Prostate gland (tissue), 2 donors: ENCODE measurements around the gene CARD14. TPM values are rescaled to one million over a fixed set of nuclear protein-coding genes. Genes with fewer than 3 reads are reported as not detected.

Experiments used
- DNase-seq: peaks from one replicate; pipeline ENCODE4 v3.0.0-alpha.2; 2019; ENCODE audit warnings: low spot score
- H3K27ac ChIP-seq, 2 donors: fragments of 200-600 bp; sonication (generic); 2 replicates each; pipeline ENCODE4 v1.5.1; 2017 to 2019
- H3K27me3 ChIP-seq: fragments of 200-600 bp; sonication (generic); replicated peaks from 2 replicates; pipeline ENCODE4 v1.5.1; 2019; ENCODE audit not compliant: insufficient read depth
- H3K36me3 ChIP-seq, 2 donors: fragments of 200-600 bp; sonication (generic); 1 replicate in 1 of 2; 2 replicates in 1 of 2; pipeline versions ENCODE4 v1.5.1 to v1.8.1; 2017 to 2019
- H3K4me1 ChIP-seq: fragments of 200-600 bp; sonication (generic); replicated peaks from 2 replicates; pipeline ENCODE4 v1.5.1; 2019
- H3K4me3 ChIP-seq, 2 donors: fragments of 200-600 bp; sonication (generic); 2 replicates each; pipeline ENCODE4 v1.5.1; 2017 to 2019
- H3K9me3 ChIP-seq: fragments of 200-600 bp; sonication (generic); 2 replicates; pipeline ENCODE4 v1.5.1; 2017
- CTCF ChIP-seq, 4 experiments: fragments of 200-600 bp in 2 of 4; fragments of 450-650 bp in 2 of 4; sonication (generic) in 2 of 4; IDR thresholded peaks; 1 replicate in 3 of 4; 2 replicates in 1 of 4; pipeline ENCODE4 v1.5.1; 2016 to 2019; ENCODE audit warnings: antibody characterized with exemption in 4 of 4, mild to moderate bottlenecking in 2 of 4, moderate library complexity in 2 of 4
- POLR2A ChIP-seq: fragments of 450-650 bp; IDR thresholded peaks from one replicate; pipeline ENCODE4 v1.6.1; 2016; ENCODE audit warnings: antibody characterized with exemption, mild to moderate bottlenecking
- POLR2AphosphoS5 ChIP-seq: sonication (generic); formaldehyde crosslinking; IDR thresholded peaks from one replicate; pipeline ENCODE4 v1.6.1; 2017; ENCODE audit warnings: antibody characterized with exemption
- WGBS: methylation state at CpG from one replicate; pipeline ENCODE4 v1.1.5; 2018; 5-methylcytosine and 5-hydroxymethylcytosine counted together
- intact Hi-C: fragments of 100-400 bp; cut with DNase I; formaldehyde crosslinking; loops from one replicate; pipeline ENCODE4 v1.14.2; 2022
- total RNA-seq, 2 donors: library from RNA; depleted of rRNA; stranded (reverse); fragments of >200 nt; gene quantifications; one replicate each; pipeline ENCODE4 v1.1.0, GENCODE V29; 2016

CARD14 gene
- 10 to 100 TPM; 10.2 to 27.3 TPM for total RNA-seq

- DNase-seq: peak; percentile 86
- Histone ChIP-seq H3K9me3 (no peaks in the 10 kb centered on the region), H3K4me3 (peak within 1 kb of the TSS; percentile 21), H3K4me1 (no peaks in the 10 kb centered on the region), H3K36me3 (no peaks in the 10 kb centered on the region), H3K27me3 (no peaks in the 10 kb centered on the region), H3K27ac (no peak within 1 kb of the TSS)
- 29% methylated on average over 18 of the region's 19 CpGs for WGBS
- TF ChIP-seq POLR2AphosphoS5 (peak; percentile 95), CTCF (IDR thresholded peaks at IDR 0.05) (no peak), POLR2A (peak; percentile 71)
- intact Hi-C loops: no loop called here
Measured at GRCh38 chr17:80169784-80170500, at the start of gene CARD14. CARD14 (plus strand) TSS chr17:80170030; CDS start chr17:80181439, 11,409 bp downstream.

DNA sequence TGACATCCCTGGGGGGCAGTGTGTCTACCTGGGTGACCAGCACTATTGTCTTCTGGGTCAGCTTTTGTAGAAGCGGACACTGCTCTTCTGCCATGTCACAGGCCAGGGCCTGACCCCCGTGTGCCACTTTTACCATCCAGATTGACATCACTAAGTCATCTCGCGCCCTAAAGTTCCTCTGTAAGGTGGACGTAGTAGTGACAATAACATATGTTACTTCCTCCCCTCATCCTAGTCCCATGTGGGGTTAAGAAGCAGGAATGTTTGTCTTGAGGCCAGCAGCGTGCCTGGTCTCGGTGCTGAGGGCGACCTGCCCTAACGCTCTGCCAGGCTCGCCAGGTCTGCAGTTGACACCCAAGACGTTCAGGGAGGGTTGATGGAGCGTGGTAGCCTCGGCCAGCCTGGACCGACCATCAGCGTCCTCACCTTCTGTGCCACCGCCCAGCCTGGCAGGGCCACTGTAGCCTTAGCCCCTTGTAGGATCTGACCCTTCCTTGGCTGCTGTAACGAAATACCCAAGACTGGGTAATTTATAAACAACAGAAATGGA lies 47.7 kb upstream of the CARD14 start:
- no peaks in the 10 kb centered on the region for H3K27me3 ChIP-seq
- DNase-seq: no peak
- no peaks in the 10 kb centered on the region for H3K36me3 ChIP-seq
- no peak for TF ChIP-seq POLR2A
- no peak for TF ChIP-seq POLR2AphosphoS5
- TF ChIP-seq CTCF (IDR thresholded peaks at IDR 0.05): no peak
- H3K27ac ChIP-seq: no peak overlapping the region
- 94% methylated on average over 17 of the region's 17 CpGs for whole genome bisulfite sequencing
- no peak overlapping the region for H3K4me3 ChIP-seq
- no peaks in the 10 kb centered on the region for H3K4me1 ChIP-seq
- no peaks in the 10 kb centered on the region for H3K9me3 ChIP-seq
- intact Hi-C loops: no loop called here

DNA sequence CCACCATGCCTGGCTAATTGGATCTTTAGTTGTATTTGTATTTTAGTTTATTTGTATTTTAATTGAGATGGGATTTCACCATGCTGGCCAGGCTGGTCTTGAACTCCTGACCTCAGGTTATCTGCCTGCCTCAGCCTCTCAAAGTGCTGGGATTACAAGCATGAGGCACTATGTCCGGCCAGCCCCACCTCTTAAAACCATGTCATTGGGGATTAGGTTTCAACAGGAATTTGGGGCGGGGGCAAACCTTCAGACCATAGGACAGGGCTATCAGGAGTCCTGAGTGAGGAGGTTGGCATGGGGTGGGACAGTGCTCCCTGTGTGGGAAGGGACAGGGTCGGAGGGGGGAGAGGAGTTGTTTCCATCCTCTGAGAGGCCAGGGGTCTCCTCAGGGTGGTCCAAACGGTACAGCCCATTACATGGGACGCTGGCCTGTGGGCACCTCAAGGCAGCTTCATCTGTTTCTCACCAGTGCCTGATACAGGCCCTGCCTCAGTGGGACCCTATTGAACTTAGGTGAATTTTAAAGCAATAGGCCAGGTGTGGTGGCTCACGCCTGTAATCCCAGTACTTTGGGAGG lies 46.8 kb upstream of the CARD14 start:
- WGBS: 76% methylated on average over 6 of the region's 6 CpGs
- Histone ChIP-seq H3K4me3 (no peak overlapping the region), H3K27ac (no peak overlapping the region), H3K27me3 (no peaks in the 10 kb centered on the region), H3K36me3 (no peaks in the 10 kb centered on the region), H3K9me3 (no peaks in the 10 kb centered on the region), H3K4me1 (no peaks in the 10 kb centered on the region)
- no peak for DNase-seq
- no peak for TF ChIP-seq POLR2A
- TF ChIP-seq POLR2AphosphoS5: no peak
- no peak for TF ChIP-seq CTCF (IDR thresholded peaks at IDR 0.05)
- intact Hi-C loops: no loop called here

- WGBS: 73% methylated on average over 15 of the region's 15 CpGs
- H3K27ac ChIP-seq: peak overlapping the region in 1 of 2 donors; percentile 50
- H3K27me3 ChIP-seq: no peaks in the 10 kb centered on the region
- no peak overlapping the region for H3K4me3 ChIP-seq
- H3K36me3 ChIP-seq: no peaks in the 10 kb centered on the region
- no peaks in the 10 kb centered on the region for H3K9me3 ChIP-seq
- intact Hi-C loops: no loop called here
- no peaks in the 10 kb centered on the region for H3K4me1 ChIP-seq
- DNase-seq: no peak
- TF ChIP-seq POLR2AphosphoS5: peak; percentile 6
- no peak for TF ChIP-seq CTCF (IDR thresholded peaks at IDR 0.05)
- no peak for TF ChIP-seq POLR2A
Measured at GRCh38 chr17:80123791-80124190, 46.0 kb upstream of the CARD14 start.
